WTC11 (cell line): ENCODE data around the gene NTRK3. TPM values are rescaled to one million over a fixed set of nuclear protein-coding genes. Genes with fewer than 3 reads are reported as not detected.

ENCODE experiments used
- ATAC-seq: fragments of 200-7000 bp; cut with Tn5 transposase; 2 replicates; pipeline ENCODE4 v1.10.0; 2021; ENCODE audit warnings: mild to moderate bottlenecking, moderate library complexity
- CTCF ChIA-PET: fragments of 300-600 bp; sonication (Branson Sonifier 250); formaldehyde crosslinking; loops from one replicate; lab custom pipeline; 2021; ENCODE audit warnings: antibody characterized with exemption; lab: Charles Lee
- POLR2A ChIA-PET: fragments of 350-600 bp; sonication (Branson Sonifier 250); formaldehyde crosslinking; loops from one replicate; lab custom pipeline; 2021; ENCODE audit warnings: antibody characterized with exemption; lab: Charles Lee
- DNase-seq: peaks from one replicate; pipeline ENCODE4 v3.0.0; 2021; ENCODE audit warnings: low spot score
- H3K27ac Mint-ChIP-seq: 2 replicates; pipeline ENCODE4 v1.8.0; 2021; ENCODE audit warnings: mixed read lengths
- H3K27me3 Mint-ChIP-seq: 2 replicates; pipeline ENCODE4 v1.8.0; 2021; ENCODE audit warnings: low read depth, mild to moderate bottlenecking, moderate library complexity, mixed read lengths
- H3K36me3 Mint-ChIP-seq: 2 replicates; pipeline ENCODE4 v1.8.0; 2021; ENCODE audit warnings: mixed read lengths
- H3K4me1 Mint-ChIP-seq: 2 replicates; pipeline ENCODE4 v1.8.0; 2022; ENCODE audit warnings: mixed read lengths
- H3K4me3 Mint-ChIP-seq: 2 replicates; pipeline ENCODE4 v1.8.0; 2021; ENCODE audit warnings: mild to moderate bottlenecking, moderate library complexity, mixed read lengths
- H3K9me3 Mint-ChIP-seq: 2 replicates; pipeline ENCODE4 v1.8.0; 2021; ENCODE audit warnings: mixed read lengths
- E2F1 ChIP-seq: sonication (generic); formaldehyde crosslinking; IDR thresholded peaks from 2 replicates; pipeline ENCODE4 v1.8.0; 2022; ENCODE audit warnings: mild to moderate bottlenecking, missing genetic modification reagents
- ESRRA ChIP-seq: sonication (generic); formaldehyde crosslinking; IDR thresholded peaks from 2 replicates; pipeline ENCODE4 v1.8.1; 2022; ENCODE audit warnings: mild to moderate bottlenecking, missing genetic modification reagents, borderline replicate concordance
- FOXJ3 ChIP-seq: sonication (generic); formaldehyde crosslinking; IDR thresholded peaks from 2 replicates; pipeline ENCODE4 v1.9.0; 2021; ENCODE audit warnings: missing genetic modification reagents, mild to moderate bottlenecking, borderline replicate concordance
- FOXK1 ChIP-seq: sonication (generic); formaldehyde crosslinking; IDR thresholded peaks from 2 replicates; pipeline ENCODE4 v1.8.0; 2022; ENCODE audit warnings: mild to moderate bottlenecking, moderate library complexity, missing genetic modification reagents
- HMGA2 ChIP-seq: fragments of 250-450 bp; sonication (Bioruptor Pico); IDR thresholded peaks from 2 replicates; pipeline ENCODE4 v1.4.0; 2021; ENCODE audit warnings: mild to moderate bottlenecking, moderate library complexity
- MXD4 ChIP-seq: fragments of 250-450 bp; sonication (Bioruptor Pico); IDR thresholded peaks from 2 replicates; pipeline ENCODE4 v1.8.0; 2021; ENCODE audit warnings: mild to moderate bottlenecking, moderate library complexity, borderline replicate concordance
- NFE2L1 ChIP-seq: sonication (generic); formaldehyde crosslinking; IDR thresholded peaks from 2 replicates; pipeline ENCODE4 v1.8.1; 2023; ENCODE audit warnings: missing genetic modification reagents
- SMAD3 ChIP-seq: sonication (generic); formaldehyde crosslinking; IDR thresholded peaks from 2 replicates; pipeline ENCODE4 v1.8.0; 2022; ENCODE audit warnings: missing genetic modification reagents, mild to moderate bottlenecking, borderline replicate concordance
- SMAD4 ChIP-seq: sonication (generic); formaldehyde crosslinking; IDR thresholded peaks from 2 replicates; pipeline ENCODE4 v1.8.0; 2022; ENCODE audit warnings: mild to moderate bottlenecking, missing genetic modification reagents
- STAT6 ChIP-seq: sonication (generic); formaldehyde crosslinking; conservative IDR thresholded peaks from 2 replicates; pipeline ENCODE4 v1.8.1; 2023; ENCODE audit warnings: mild to moderate bottlenecking, low read depth, missing genetic modification reagents, moderate library complexity
- TEAD4 ChIP-seq: sonication (generic); formaldehyde crosslinking; IDR thresholded peaks from 2 replicates; pipeline ENCODE4 v1.8.0; 2022; ENCODE audit warnings: mild to moderate bottlenecking, missing genetic modification reagents
- ZMAT4 ChIP-seq: fragments of 250-450 bp; sonication (Bioruptor Pico); IDR thresholded peaks from 2 replicates; pipeline ENCODE4 v1.9.0; 2021; ENCODE audit warnings: mild to moderate bottlenecking
- ZNF121 ChIP-seq: sonication (generic); formaldehyde crosslinking; IDR thresholded peaks from 2 replicates; pipeline ENCODE4 v1.8.0; 2023; ENCODE audit warnings: missing genetic modification reagents
- ZNF232 ChIP-seq: sonication (generic); formaldehyde crosslinking; IDR thresholded peaks from 2 replicates; pipeline ENCODE4 v1.8.0; 2022; ENCODE audit warnings: mild to moderate bottlenecking, missing genetic modification reagents
- ZNF416 ChIP-seq: fragments of 250-450 bp; sonication (Bioruptor Pico); IDR thresholded peaks from 2 replicates; pipeline ENCODE4 v1.9.0; 2021; ENCODE audit warnings: mild to moderate bottlenecking, inconsistent platforms
- total RNA-seq: library from RNA; stranded (reverse); gene quantifications from 3 replicates; pipeline ENCODE4 v1.2.3, GENCODE V29; 2021
- TF ChIP-seq, protein P1 (sequence below): sonication (generic); formaldehyde crosslinking; conservative IDR thresholded peaks from 2 replicates; pipeline ENCODE4 v1.8.1; 2022; ENCODE audit warnings: mild to moderate bottlenecking, missing genetic modification reagents
- TF ChIP-seq, protein P2 (sequence below): sonication (generic); formaldehyde crosslinking; IDR thresholded peaks from 2 replicates; pipeline ENCODE4 v1.8.0; 2023; ENCODE audit warnings: mild to moderate bottlenecking, missing genetic modification reagents
- TF ChIP-seq, protein P3 (sequence below): sonication (generic); formaldehyde crosslinking; IDR thresholded peaks from 2 replicates; pipeline ENCODE4 v1.8.0; 2022; ENCODE audit warnings: mild to moderate bottlenecking, missing genetic modification reagents

The NTRK3 gene
- total RNA-seq, 1 experiment from 2014 or later, result 12.3 TPM

- peaks cover 18% of the 10 kb centered on the region for H3K9me3 Mint-ChIP-seq
- CTCF ChIA-PET, result no interaction called here
- H3K4me1 Mint-ChIP-seq, result peaks cover 6% of the 10 kb centered on the region
- POLR2A ChIA-PET, result no interaction called here
- ATAC-seq (no peak), DNase-seq (no peak)
- no peak for TF ChIP-seq HMGA2 (CRISPR knock-in tag)
- TF ChIP-seq SMAD4 (CRISPR knock-in tag), result no peak
- no peak for TF ChIP-seq SMAD3 (CRISPR knock-in tag)
- TF ChIP-seq ESRRA (CRISPR knock-in tag), result no peak
- TF ChIP-seq FOXJ3 (CRISPR knock-in tag), result no peak
- H3K4me3 Mint-ChIP-seq, result no peak overlapping the region
- H3K27me3 Mint-ChIP-seq, result no peaks in the 10 kb centered on the region
- no peak overlapping the region for H3K27ac Mint-ChIP-seq
- H3K36me3 Mint-ChIP-seq, result peaks cover 7% of the 10 kb centered on the region
Measured at GRCh38 chr15:88142121-88142520, 114.4 kb downstream of the NTRK3 start.

- no peak overlapping the region for H3K4me3 Mint-ChIP-seq
- H3K4me1 Mint-ChIP-seq, result peaks cover 6% of the 10 kb centered on the region
- ATAC-seq (no peak), DNase-seq (no peak)
- peaks cover 19% of the 10 kb centered on the region for H3K9me3 Mint-ChIP-seq
- no peak overlapping the region for H3K27ac Mint-ChIP-seq
- no peaks in the 10 kb centered on the region for H3K27me3 Mint-ChIP-seq
- peaks cover 9% of the 10 kb centered on the region for H3K36me3 Mint-ChIP-seq
- ChIA-PET CTCF (no interaction called here), POLR2A (no interaction called here)
- TF ChIP-seq ZNF121 (CRISPR knock-in tag), result no peak
- no peak for TF ChIP-seq ESRRA (CRISPR knock-in tag)
- no peak for TF ChIP-seq ZNF416 (CRISPR knock-in tag)
- TF ChIP-seq, protein P1, sequence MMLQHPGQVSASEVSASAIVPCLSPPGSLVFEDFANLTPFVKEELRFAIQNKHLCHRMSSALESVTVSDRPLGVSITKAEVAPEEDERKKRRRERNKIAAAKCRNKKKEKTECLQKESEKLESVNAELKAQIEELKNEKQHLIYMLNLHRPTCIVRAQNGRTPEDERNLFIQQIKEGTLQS (CRISPR knock-in tag), result no peak
- TF ChIP-seq STAT6, result no peak
- no peak for TF ChIP-seq ZNF232 (CRISPR knock-in tag)
- TF ChIP-seq E2F1, result no peak
- TF ChIP-seq FOXK1, result no peak
- TF ChIP-seq, protein P2, sequence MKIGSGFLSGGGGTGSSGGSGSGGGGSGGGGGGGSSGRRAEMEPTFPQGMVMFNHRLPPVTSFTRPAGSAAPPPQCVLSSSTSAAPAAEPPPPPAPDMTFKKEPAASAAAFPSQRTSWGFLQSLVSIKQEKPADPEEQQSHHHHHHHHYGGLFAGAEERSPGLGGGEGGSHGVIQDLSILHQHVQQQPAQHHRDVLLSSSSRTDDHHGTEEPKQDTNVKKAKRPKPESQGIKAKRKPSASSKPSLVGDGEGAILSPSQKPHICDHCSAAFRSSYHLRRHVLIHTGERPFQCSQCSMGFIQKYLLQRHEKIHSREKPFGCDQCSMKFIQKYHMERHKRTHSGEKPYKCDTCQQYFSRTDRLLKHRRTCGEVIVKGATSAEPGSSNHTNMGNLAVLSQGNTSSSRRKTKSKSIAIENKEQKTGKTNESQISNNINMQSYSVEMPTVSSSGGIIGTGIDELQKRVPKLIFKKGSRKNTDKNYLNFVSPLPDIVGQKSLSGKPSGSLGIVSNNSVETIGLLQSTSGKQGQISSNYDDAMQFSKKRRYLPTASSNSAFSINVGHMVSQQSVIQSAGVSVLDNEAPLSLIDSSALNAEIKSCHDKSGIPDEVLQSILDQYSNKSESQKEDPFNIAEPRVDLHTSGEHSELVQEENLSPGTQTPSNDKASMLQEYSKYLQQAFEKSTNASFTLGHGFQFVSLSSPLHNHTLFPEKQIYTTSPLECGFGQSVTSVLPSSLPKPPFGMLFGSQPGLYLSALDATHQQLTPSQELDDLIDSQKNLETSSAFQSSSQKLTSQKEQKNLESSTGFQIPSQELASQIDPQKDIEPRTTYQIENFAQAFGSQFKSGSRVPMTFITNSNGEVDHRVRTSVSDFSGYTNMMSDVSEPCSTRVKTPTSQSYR (CRISPR knock-in tag), result no peak
- no peak for TF ChIP-seq NFE2L1 (CRISPR knock-in tag)
- TF ChIP-seq MXD4 (CRISPR knock-in tag), result no peak
- no peak for TF ChIP-seq ZMAT4 (CRISPR knock-in tag)
- TF ChIP-seq TEAD4 (CRISPR knock-in tag), result no peak
- TF ChIP-seq, protein P3, sequence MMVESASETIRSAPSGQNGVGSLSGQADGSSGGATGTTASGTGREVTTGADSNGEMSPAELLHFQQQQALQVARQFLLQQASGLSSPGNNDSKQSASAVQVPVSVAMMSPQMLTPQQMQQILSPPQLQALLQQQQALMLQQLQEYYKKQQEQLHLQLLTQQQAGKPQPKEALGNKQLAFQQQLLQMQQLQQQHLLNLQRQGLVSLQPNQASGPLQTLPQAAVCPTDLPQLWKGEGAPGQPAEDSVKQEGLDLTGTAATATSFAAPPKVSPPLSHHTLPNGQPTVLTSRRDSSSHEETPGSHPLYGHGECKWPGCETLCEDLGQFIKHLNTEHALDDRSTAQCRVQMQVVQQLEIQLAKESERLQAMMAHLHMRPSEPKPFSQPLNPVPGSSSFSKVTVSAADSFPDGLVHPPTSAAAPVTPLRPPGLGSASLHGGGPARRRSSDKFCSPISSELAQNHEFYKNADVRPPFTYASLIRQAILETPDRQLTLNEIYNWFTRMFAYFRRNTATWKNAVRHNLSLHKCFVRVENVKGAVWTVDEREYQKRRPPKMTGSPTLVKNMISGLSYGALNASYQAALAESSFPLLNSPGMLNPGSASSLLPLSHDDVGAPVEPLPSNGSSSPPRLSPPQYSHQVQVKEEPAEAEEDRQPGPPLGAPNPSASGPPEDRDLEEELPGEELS, result no peak
Measured at GRCh38 chr15:88141269-88141889, 115.2 kb downstream of the NTRK3 start.
